Loucy (cell line): ENCODE data around the gene SCG2.

Source experiments
- H2AFZ ChIP-seq: fragments of 200-600 bp; sonication (generic); 2 replicates; pipeline ENCODE4 v1.6.0; 2016; ENCODE audit warnings: antibody characterized with exemption, mild to moderate bottlenecking, low read length, moderate library complexity
- H3F3A ChIP-seq: fragments of 200-600 bp; 2 replicates; pipeline ENCODE4 v1.6.0; 2016; ENCODE audit warnings: antibody characterized with exemption, low read depth, mild to moderate bottlenecking
- H3K27me3 ChIP-seq: fragments of 200-600 bp; sonication (generic); 2 replicates; pipeline ENCODE4 v1.6.1; 2014; ENCODE audit warnings: low read length, mild to moderate bottlenecking; ENCODE audit not compliant: insufficient read depth, poor library complexity, severe bottlenecking
- H3K36me3 ChIP-seq: fragments of 200-600 bp; sonication (generic); 2 replicates; pipeline ENCODE4 v1.6.1; 2016; ENCODE audit warnings: low read length; ENCODE audit not compliant: insufficient read depth
- H3K4me1 ChIP-seq: fragments of 200-600 bp; sonication (generic); 2 replicates; pipeline ENCODE4 v1.5.1; 2014; ENCODE audit warnings: low read length, mild to moderate bottlenecking; ENCODE audit not compliant: insufficient read depth, poor library complexity, severe bottlenecking
- H3K4me2 ChIP-seq: fragments of 200-600 bp; sonication (generic); 2 replicates; pipeline ENCODE4 v1.6.0; 2014; ENCODE audit warnings: antibody characterized with exemption, low read length, low read depth, mild to moderate bottlenecking; ENCODE audit not compliant: poor library complexity, severe bottlenecking
- H3K4me3 ChIP-seq: fragments of 200-600 bp; sonication (generic); 2 replicates; pipeline ENCODE4 v1.5.1; 2014; ENCODE audit warnings: low read length, mild to moderate bottlenecking, mixed read lengths; ENCODE audit not compliant: poor library complexity, severe bottlenecking
- H3K79me2 ChIP-seq: fragments of 200-600 bp; sonication (generic); 2 replicates; pipeline ENCODE4 v1.6.1; 2014; ENCODE audit warnings: low read length; ENCODE audit not compliant: insufficient read depth
- H3K9ac ChIP-seq: fragments of 200-600 bp; sonication (generic); 2 replicates; pipeline ENCODE4 v1.6.0; 2014; ENCODE audit warnings: mild to moderate bottlenecking, low read depth, low read length, moderate library complexity; ENCODE audit not compliant: poor library complexity, severe bottlenecking
- H3K9me2 ChIP-seq: fragments of 200-600 bp; sonication (generic); replicated peaks from 2 replicates; pipeline ENCODE4 v1.6.1; 2016; ENCODE audit warnings: low read depth, low read length, mixed read lengths
- H3K9me3 ChIP-seq: fragments of 200-600 bp; sonication (generic); 2 replicates; pipeline ENCODE4 v1.6.1; 2014; ENCODE audit warnings: mild to moderate bottlenecking, antibody characterized with exemption, low read length, low read depth; ENCODE audit not compliant: insufficient read depth
- H4K20me1 ChIP-seq: fragments of 200-600 bp; sonication (generic); 2 replicates; pipeline ENCODE4 v1.6.0; 2014; ENCODE audit warnings: antibody characterized with exemption, low read length, mild to moderate bottlenecking; ENCODE audit not compliant: insufficient read depth, poor library complexity, severe bottlenecking
- EZH2phosphoT487 ChIP-seq: fragments of 200-600 bp; IDR thresholded peaks from 2 replicates; pipeline ENCODE4 v1.6.1; 2018; ENCODE audit warnings: antibody characterized with exemption, mild to moderate bottlenecking, moderate library complexity, borderline replicate concordance
- TF ChIP-seq, protein P1 (sequence below): fragments of 200-600 bp; sonication (generic); conservative IDR thresholded peaks from 2 replicates; pipeline ENCODE4 v1.5.1; 2014; ENCODE audit warnings: mild to moderate bottlenecking, antibody characterized with exemption, low read length

Gene SCG2

DNA sequence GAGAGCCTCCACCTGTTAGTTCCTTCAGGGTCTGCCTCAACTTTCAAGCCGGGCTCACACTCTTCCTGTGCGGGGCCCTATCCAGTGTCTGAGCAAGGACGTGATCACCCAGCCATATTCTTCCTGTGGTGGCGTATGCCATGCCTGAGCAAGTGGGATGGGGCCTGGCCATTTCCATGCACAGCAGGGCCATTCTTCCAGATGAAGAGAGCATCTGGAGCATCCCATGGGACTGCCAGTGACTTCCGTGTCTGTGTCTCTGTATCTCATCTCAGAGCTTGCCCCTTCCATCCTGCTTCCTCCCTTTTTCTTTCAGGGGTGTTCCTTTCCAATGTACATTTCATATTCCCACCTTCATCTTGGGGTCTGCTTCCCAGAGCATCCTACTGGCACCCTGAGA is 20.2 kb downstream of the SCG2 start:
- no peaks in the 10 kb centered on the region for H4K20me1 ChIP-seq
- no peaks in the 10 kb centered on the region for H3K27me3 ChIP-seq
- no peaks in the 10 kb centered on the region for H3K36me3 ChIP-seq
- H3K4me2 ChIP-seq: no peak overlapping the region
- H3K4me3 ChIP-seq: no peak overlapping the region
- no peaks in the 10 kb centered on the region for H3K79me2 ChIP-seq
- H3K4me1 ChIP-seq: peaks cover 10% of the 10 kb centered on the region
- H3K9ac ChIP-seq: no peak overlapping the region
- H2AFZ ChIP-seq: 0 out of 2 replicates have a peak overlapping the region, but pooled peaks have one; percentile 7
- H3F3A ChIP-seq: no peaks in the 10 kb centered on the region
- TF ChIP-seq, protein P1, sequence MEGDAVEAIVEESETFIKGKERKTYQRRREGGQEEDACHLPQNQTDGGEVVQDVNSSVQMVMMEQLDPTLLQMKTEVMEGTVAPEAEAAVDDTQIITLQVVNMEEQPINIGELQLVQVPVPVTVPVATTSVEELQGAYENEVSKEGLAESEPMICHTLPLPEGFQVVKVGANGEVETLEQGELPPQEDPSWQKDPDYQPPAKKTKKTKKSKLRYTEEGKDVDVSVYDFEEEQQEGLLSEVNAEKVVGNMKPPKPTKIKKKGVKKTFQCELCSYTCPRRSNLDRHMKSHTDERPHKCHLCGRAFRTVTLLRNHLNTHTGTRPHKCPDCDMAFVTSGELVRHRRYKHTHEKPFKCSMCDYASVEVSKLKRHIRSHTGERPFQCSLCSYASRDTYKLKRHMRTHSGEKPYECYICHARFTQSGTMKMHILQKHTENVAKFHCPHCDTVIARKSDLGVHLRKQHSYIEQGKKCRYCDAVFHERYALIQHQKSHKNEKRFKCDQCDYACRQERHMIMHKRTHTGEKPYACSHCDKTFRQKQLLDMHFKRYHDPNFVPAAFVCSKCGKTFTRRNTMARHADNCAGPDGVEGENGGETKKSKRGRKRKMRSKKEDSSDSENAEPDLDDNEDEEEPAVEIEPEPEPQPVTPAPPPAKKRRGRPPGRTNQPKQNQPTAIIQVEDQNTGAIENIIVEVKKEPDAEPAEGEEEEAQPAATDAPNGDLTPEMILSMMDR: no peak
- no peak for TF ChIP-seq EZH2phosphoT487
- H3K9me2 ChIP-seq: no peaks in the 10 kb centered on the region
- no peaks in the 10 kb centered on the region for H3K9me3 ChIP-seq

DNA sequence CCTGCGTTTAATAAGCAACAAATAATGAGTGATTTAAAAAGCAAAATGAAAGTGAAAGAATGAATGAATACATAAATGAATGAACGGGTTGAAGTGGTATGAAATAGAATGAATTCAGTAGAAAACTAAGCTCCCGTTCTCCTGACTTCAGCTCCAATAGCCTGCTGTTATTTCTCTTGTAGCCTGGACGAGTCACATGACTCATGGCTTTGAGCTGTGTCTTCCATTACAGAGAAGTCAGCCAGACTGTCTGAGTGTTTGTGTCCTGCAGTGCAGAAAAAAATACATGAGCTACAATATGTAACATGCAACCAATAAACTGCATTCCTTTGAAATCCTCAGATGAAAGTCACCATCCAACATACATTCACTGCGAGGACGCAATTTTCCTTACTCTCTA is 21.2 kb downstream of the SCG2 start:
- H2AFZ ChIP-seq: peak overlapping the region; percentile 96
- no peaks in the 10 kb centered on the region for H3F3A ChIP-seq
- H3K4me3 ChIP-seq: peak overlapping the region; percentile 22
- no peaks in the 10 kb centered on the region for H3K9me3 ChIP-seq
- no peaks in the 10 kb centered on the region for H3K27me3 ChIP-seq
- no peak overlapping the region for H3K9ac ChIP-seq
- H3K4me1 ChIP-seq: peaks cover 10% of the 10 kb centered on the region
- no peaks in the 10 kb centered on the region for H3K9me2 ChIP-seq
- TF ChIP-seq, protein P1: no peak
- no peak for TF ChIP-seq EZH2phosphoT487
- no peaks in the 10 kb centered on the region for H3K36me3 ChIP-seq
- no peaks in the 10 kb centered on the region for H3K79me2 ChIP-seq
- no peaks in the 10 kb centered on the region for H4K20me1 ChIP-seq
- peak overlapping the region; percentile 50 for H3K4me2 ChIP-seq

DNA sequence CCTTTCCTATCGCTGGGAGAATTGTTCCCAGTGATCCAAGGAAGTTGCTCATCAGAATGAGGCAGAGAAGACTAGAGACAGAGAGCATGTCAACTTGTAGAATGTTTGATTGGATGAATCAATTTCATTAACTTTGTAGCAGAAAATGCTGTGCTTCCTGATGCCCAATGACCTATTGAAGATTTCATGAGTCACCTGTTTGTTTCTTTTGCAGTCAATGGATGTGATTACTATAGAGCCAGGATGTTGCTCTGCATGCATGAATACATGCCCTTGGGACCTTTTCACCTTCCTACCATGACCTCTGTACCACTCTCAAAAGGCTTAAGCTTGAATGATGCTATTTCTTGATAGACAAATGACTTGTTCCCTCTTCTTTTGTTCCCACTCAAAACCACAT is 23.3 kb downstream of the SCG2 start:
- Histone ChIP-seq H3K9ac (no peak overlapping the region), H3K9me2 (no peaks in the 10 kb centered on the region), H3K9me3 (no peaks in the 10 kb centered on the region), H3K36me3 (no peaks in the 10 kb centered on the region), H3F3A (no peaks in the 10 kb centered on the region), H3K79me2 (no peaks in the 10 kb centered on the region), H4K20me1 (no peaks in the 10 kb centered on the region), H3K4me2 (no peak overlapping the region), H3K4me1 (peaks cover 7% of the 10 kb centered on the region), H3K27me3 (no peaks in the 10 kb centered on the region), H2AFZ (no peak overlapping the region), H3K4me3 (no peak overlapping the region)
- TF ChIP-seq, protein P1: no peak
- no peak for TF ChIP-seq EZH2phosphoT487
